ENCODE data around the gene CXCL1.

CXCL1 gene

DNA sequence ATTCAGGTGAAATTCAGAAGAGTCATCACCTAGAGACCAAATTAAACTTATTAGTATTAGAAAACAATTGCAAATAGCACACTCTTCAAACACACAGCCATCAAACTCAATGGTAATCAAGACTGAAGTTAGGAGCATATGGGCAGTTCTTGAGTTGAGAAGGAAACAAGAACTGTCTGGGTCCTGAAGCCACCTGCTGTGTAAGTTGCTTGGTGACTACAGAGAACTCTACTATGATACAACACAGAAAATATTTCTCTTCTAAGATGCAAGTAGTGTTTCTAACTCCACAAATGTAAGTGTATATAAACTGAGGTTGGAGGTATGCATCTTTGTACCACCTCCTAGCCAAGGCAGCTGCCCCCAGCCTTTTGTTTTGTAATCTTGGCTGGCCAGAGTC is 16.4 kb upstream of the CXCL1 start:
- DNase-seq: no peak

DNA sequence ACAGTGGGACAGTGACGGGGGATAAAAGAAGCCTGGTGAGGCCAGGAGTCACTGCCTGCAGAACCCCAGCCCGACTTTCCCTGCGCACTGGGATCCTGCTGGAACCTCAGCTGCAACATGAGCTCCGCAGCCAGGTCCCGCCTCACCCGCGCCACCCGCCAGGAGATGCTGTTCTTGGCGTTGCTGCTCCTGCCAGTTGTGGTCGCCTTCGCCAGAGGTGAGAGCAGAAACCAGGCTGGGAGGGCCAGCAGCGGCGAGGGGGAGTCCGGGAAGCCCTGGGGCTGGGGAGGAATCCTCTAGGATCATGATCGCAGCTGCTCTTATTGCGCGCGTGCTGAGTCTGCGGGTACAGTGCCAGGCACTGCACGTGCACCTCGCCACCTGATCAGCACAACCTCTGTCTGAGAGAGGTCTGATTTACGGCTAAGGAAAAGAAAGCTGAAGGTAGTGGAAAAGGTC is 15.9 kb upstream of the CXCL1 start, which contains the start of gene PF4V1:
PF4V1 (plus strand) TSS at position 51 of the 459 bp plus-strand sequence; CDS start at position 118, 67 bp downstream.
- no peak for DNase-seq

DNA sequence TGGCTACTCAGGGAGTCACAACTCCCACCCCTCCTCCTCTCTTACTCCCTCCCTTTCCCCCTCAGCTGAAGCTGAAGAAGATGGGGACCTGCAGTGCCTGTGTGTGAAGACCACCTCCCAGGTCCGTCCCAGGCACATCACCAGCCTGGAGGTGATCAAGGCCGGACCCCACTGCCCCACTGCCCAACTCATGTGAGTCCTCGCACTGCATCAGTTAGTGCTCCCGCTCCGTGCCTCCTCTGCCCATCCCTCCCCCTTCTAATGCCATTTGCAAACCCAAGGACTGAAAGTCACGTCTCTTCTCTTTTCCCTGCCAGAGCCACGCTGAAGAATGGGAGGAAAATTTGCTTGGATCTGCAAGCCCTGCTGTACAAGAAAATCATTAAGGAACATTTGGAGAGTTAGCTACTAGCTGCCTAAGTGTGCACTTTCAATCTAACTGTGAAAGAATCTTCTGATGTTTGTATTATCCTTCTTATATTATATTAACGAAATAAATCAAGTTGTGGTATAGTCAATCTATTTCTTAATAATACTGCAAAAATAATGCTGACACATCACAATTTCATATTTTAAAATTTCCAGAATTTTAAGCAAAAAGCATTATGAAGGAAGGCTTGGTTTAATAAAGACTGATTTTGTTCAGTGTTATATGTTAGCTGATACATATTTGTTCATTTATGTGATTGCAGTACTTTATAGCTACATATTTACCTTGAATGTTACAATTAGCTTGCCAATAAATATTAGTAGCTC is 15.3 kb upstream of the CXCL1 start:
- DNase-seq: no peak

DNA sequence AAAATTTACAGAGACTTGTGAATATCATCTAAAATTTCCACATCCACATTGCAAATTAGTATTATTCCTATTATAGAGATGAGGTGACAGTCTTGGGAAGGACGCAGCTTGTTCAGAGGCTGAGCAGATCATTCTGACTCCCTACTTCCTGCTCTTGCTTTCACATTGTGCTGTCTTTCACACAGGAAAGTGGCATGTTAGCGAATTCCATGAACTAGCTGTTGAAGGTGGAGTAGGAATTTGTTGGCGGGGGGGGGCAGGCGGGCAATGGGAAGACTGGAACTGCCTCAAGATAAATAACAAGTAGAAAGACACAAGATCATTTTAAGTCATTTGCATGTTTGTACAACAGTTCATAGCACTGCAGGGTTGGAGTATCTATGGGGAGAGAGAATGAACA is 13.8 kb upstream of the CXCL1 start:
- DNase-seq: no peak

DNA sequence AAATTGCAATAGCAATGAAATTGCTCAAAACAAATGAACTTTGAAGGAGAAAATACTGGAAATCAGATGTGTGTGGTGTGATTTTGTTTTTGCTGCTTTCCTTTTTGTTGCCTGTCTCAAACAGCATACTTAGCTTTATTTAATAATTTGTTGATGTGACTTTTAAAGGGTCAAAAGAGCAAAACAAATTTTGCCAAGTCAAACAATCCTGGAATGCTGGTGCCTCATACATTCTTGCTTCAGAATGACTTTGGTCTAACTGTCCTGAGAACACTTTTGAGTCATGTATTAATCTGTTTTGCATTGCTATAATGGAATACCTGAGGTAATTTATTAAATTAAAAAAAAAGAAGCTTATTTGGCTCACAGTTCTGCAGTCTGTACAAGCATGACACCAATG is 12.7 kb upstream of the CXCL1 start:
- DNase-seq: no peak

DNA sequence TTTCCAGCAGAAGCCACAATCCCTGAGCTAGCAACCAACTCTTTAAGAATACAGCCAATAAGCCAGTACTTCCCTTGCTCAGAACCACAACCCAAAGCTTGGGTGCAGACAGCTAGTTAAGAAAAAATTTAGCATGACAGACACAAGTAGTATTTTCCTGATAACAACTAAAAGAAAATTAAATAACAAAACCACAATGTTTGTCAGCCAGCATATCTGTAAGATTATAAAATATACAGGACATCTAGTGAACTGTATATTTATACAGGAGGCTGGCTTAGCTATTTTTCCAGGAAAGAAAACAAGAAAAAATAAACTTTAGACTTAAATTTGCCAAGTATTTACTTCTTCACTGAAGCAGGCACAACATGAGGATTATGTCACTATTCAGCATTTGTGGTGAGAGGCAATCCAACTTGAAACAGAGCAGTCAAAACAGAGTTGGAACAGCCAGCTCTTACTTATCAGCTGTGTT is 9.5 kb upstream of the CXCL1 start:
- no peak for DNase-seq

DNA sequence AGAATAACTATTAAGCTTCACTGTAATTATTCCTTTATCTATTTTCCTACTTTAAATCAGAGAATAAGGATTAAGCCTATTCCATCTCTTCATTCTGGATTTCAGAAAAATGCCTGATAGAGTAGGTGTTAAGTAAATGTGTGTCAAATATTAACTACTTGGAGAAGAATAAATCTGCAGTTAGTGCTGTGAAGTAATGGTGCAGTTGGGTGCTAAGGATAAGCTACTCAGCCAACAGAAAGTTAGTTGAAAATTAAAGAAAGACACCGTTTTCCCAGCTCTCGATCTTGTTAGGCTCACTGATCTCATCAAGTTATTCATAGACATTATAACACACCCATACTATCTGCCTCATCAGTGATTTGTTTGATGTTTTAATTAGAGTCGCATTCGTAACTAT is 9.0 kb upstream of the CXCL1 start:
- no peak for DNase-seq

DNA sequence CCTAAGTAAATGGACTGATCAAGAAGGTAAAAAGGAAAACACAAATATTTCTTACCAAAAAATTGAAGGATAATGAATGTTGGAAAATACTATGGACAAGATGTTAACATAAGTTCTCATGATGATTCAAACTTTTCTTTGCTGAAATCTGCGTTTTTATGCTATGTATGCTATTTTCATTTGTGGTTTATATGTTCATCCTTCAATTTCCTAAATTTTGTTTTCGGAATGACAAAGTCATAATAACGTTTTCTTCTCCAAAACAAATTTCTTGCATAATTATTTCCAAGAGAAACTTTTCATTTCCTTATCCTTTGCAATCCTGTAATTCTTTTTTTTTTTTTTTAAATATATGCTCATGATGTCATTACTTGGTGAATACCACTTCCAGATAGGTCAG is 8.3 kb upstream of the CXCL1 start:
- DNase-seq: no peak

DNA sequence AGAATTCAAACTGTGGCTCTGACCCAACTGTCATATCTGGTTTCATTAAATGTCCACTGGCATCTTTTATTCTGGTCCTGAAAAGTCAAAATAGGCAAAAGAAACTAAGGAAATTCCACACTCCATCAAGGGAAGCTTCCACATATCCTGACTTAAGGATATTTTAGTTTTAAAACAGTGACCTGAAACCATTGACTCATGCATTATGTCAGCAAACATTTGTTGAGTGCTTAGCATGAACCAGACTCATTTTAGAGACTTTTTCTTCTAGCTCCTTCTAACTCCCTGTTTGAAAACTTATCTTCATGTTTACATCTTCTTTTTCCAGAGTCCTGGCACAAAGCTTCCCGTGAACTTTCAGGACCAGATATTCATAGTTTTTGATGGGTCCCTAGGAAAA is 6.9 kb upstream of the CXCL1 start:
- no peak for DNase-seq

DNA sequence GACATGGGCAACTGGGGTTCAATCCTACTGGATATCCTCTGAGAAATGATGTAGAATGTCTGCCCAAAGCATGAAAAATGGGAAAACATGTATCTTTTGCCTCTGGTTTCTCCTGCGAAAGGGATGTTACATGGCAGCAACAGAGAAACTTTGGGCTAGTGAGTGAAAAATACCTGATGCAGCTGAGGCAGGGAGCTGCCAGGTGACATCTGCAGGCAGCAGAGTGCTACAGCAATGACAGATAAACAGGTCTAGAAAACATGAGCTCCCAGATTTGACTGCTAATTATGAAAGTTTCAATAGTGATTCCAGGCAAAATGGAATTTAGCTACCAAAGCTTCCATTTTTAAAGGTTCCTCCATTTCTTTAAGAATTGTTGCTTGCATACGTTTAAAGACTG is 4.8 kb upstream of the CXCL1 start:
- no peak for DNase-seq

DNA sequence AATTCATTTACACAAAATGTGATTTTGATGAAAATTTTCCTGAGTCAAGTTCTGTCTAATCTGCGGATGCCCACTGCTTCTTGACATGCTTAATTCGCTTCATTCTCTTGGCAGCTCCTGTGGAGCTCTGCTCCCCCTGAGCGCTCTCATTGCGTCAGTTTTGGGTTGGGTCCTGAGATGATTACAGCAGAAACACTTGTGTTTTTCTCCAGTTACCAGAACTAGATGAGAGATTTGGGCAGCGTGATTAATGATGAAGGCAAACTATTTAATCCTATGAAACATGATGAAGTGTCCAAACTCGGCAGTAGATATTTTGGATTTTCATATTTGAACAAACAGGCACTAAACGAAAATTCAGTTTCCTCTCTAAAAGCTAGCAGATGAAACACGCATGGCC is 4.2 kb upstream of the CXCL1 start:
- DNase-seq: no peak

DNA sequence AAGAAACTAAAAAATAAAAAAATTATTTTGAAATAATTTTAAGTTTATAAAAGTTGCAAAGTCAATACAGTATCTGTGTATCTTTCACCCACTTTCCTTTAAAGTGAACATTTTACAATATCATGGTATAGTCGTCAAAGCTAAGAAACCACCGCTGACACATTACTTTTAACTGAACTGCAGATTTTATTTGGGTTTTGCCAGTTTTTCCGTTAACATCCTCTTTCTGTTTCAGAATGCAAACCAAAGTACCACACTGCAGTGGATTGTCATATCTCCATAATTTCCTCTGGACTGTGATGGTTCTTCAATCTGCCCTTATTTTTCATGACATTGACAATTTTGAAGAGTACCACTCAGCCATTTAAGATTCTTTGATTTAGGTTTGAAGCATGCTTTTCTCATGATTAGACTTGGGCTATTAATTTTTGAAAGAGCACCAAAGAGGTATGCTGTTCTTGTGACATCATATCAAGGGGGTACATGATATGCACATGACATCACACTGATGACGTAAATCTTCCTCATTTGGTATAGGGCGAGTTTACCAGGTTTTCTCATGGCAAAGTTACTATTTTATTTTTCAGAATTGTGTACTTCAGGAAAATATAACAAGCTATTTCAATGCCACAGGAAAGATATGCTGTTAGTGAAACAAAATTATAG is 3.6 kb upstream of the CXCL1 start:
- no peak for DNase-seq

DNA sequence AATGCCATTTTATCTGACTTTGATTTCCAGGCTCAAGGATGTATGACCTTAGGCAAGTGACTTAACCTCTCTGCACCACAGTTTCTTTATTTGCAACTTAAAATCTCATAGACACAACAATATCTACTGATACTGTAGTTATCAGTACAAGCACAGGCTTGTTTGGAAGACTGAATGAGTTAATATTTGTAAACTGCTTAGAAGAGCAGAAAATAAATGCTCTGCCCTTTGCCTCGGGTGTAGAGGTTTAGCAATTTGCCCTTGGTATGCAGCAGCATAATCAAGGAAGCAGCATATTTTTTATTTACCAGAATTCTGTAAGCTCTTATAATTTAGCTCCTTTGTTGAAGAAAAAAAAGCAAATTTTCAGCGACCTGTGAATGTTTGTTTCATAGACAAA is 2.9 kb upstream of the CXCL1 start:
- no peak for DNase-seq

DNA sequence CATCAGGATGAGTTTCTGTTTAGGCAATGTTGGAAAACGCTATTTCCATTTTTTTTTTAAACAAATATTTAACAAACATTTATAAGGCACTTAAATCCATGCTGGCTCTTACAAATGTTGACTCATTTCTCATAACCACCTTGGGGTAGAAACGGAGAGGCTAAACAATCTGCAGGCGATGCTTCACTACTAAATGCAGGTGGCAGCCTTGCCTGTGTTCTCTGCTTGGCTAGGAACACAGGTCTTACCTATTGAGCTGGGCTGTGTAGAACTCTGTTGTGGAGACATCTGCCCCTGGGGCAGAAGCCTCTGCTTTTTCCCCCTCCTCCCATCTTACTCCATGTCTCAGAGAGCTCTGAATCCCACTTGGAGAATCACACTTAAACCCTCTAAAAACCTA is 1.4 kb upstream of the CXCL1 start:
- DNase-seq: no peak

DNA sequence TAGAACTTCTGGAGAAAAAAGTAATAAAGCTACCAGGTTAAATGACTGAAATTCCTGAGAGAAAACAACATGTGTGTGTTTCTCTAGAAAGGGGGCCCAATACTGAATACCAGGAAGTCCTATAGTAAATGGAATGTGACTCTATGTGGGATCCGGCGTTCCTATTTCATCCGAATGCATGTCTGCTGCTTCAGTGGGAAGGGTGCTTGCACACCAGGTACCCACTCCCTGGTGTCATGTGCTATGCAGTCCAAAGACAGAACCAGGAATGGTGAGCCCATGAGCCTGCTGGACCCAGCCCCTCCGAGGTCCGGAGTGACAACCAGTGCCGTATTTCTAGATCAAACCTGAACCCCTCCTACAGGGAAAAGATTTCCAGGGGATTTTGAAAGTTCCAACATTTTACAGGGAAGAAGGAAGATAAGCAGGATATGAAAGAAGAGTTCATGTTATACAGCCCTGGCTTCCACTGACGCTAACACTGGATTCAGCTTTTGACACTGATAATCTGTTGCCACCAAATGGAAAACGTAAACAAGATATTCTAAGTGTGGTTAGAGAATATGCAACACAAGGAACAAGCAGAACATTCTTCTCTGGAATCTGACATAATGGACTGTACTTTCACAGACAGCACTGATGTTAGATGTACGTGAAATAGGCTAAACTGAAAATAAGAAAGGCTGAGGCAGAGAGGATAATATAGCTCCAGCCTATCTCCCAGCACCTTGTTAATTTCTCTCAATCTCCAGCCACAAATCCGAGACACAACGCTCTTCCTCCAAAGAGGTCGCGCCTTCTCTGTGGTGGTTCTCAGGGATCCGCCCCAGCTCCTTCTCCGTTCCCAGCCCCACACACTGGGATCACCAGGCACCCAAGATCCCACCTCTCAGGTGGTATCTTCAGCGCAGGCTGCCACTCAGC is 725 bp upstream of the CXCL1 start:
- no peak for DNase-seq

DNA sequence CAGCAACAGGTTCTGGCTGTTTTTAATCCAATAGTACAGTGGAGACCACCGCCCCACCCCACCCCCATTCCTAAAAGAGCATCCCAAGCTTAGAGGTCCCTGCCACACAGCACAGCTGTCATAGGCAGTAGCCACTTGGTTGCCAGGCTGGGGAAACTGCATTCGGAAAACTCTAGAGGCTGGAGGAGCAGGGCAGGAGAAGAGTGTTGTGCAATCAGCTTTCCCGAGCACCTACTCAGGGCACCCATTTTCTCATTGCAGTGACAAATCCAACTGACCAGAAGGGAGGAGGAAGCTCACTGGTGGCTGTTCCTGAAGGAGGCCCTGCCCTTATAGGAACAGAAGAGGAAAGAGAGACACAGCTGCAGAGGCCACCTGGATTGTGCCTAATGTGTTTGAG is 1.1 kb downstream of the CXCL1 start:
- no peak for DNase-seq

DNA sequence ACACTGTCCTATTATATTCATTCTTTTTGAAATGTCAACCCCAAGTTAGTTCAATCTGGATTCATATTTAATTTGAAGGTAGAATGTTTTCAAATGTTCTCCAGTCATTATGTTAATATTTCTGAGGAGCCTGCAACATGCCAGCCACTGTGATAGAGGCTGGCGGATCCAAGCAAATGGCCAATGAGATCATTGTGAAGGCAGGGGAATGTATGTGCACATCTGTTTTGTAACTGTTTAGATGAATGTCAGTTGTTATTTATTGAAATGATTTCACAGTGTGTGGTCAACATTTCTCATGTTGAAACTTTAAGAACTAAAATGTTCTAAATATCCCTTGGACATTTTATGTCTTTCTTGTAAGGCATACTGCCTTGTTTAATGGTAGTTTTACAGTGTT is 1.6 kb downstream of the CXCL1 start:
- DNase-seq: no peak

DNA sequence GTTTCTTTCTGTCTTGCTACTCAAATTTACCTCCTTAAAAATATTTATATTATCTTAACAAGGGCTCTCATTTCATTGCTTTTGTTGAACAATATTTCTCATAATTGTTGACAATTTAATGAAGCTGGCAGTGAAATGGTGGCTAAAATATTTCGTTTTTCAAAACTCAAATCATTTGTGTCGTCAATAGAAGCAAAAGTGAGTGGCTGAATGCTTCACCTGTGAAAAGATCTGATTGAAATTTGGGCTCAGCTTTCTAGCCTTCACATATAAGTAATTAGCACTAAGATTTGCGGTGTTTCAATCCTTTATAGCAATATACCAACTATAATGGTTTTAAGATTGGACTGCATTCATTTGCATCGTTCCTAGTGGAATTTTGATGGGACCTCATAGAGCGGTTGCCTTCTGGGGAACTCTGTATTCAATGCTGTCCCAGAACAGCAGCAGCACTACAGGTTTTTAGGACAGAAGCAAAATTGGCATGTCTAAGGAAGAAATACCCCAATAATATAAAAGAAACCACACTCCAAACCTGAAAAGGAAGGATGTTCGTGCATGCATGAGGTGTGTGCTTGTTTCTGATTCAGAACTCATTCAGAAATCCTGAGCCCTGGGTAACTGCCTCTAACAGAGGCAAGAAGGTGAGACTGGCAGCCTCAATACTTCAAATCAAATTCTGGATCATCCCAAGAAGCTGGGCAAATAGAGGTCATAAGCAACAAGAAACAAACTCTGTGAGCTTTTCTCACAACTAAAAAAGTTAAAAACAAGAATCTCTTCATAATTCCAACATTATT is 2.5 kb downstream of the CXCL1 start:
- no peak for DNase-seq

DNA sequence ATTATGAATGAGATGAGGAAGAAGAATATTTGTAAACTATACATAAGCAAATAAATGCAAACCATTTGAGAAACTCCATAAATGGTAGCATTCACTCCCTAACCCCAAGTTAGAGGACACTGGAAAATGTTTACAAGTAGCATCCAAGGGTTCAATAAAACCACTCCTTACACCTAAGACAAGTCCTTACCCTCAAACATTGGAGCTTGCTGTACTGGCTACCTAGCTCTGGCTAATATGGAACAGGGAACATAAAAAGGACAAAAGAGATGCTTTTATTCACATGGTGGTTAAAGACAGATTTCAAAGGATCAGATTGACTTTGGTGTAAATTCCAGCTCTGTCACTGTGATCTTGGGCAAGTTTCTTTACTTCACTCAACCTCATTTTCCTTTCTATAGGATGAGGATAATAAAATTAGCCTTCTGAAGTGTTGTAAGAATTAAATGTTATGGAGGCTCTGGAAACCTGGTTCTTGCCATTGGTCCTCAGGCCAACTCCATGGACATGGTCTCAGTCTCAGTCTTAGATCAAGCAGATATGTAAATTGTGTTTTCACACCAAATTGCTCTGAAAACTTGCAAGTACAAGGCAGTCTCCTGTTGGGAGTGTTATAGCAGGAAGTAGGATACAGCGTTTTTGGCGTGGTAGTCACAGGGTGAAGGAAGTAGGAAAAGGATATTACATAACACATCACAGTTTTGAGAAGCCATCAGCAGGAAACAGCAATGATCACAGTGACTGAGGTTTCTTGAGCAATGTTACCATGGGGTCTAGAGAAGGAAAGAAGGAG is 3.3 kb downstream of the CXCL1 start:
- no peak for DNase-seq

DNA sequence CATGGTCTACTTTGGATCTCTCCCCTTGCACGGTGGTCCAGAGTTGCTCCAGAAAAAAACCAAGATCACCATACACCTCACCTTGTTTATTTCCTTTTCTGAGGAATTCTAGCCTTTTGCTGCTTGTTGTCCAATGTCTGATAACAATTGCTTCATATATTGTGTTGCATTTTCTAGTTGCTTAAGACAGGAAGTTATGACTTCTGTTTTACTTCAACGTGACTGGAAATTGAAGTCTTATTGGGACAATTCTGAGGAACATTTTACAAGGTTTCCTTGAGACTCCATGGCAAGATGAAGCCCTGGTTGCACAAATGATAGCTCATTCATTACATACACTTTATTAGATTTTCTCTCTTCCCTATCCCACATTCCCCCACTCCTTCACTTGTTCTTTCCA is 5.2 kb downstream of the CXCL1 start:
- no peak for DNase-seq

DNA sequence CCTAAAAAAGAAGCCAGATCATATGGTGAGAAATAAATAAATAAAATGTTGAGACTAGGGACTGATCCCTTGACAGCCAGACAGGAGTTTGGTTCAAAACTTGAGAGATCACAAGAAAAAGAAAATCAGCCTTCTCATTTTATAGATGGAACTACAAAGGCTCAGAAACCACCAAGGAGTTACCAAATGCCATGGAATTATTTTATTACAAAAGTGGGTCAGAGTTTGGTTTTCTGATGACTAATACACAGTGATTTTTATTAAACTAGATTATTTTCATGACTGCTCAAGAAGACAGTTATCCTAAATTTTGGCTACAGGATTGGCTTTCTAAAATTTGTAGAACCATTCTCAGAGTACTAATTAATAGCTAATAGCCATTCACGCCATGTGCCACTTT is 6.2 kb downstream of the CXCL1 start:
- DNase-seq: no peak

DNA sequence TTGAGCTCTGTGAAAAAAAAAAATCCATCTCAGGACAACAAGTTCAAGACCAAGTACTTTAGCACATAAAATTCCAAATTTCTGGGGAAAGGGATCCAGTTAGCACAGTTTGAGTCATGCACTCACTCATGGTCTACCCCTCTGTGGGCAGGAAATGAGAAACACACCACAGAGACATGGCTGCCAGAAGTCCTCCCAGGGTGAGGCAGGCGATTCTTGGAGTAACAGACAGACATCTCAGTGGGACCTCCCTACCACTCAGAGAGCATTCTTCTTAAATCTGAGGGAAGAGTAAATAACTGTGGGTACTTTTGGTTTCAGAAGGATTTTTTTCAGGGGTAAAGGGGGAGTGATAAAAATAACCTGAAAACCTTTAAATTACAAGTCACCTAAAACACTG is 14.1 kb downstream of the CXCL1 start:
- DNase-seq: no peak
